ENCODE data around the gene MYBPC2. TPM values are rescaled to one million over a fixed set of nuclear protein-coding genes. Genes with fewer than 3 reads are reported as not detected.

The MYBPC2 gene
- total RNA-seq, 1 experiment from 2014 or later, result 13.8 TPM

DNA sequence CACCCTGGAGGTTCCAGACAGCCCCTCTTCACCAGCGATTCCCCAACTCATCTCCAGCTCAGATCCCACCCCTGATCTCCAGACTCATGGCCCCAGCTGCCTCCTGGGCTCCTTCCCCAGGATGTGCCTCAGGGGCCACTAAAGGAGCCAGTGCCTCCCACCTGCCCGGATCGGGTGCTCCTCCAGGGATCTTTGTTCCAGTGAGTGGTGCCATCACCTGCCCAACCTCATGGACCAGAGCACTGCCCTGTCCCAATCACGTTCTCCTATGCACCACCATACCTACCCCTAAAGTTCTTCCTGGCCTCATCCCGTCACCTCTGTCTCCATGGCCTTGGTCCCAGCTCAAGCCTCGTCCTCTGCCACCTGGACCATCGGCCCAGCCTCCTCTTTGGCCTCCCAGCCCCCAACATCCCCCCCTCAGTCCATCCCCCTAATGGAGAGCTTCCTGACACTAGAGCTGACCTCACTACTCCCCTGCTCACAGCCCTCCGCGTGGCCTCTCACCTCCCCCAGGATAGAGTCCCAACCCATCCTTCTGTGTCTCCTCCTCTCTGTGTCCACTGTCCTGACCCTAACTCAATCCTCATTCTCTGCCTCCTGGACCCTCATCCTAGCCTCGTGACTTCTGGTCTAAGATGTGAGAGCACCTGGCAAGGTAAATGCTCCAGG is 52.7 kb downstream of the MYBPC2 start:
- Histone ChIP-seq H3K4me1 (peaks cover 13% of the 10 kb centered on the region), H3K4me3 (no peak overlapping the region), H3K27me3 (no peaks in the 10 kb centered on the region), H3K36me3 (peaks cover 22% of the 10 kb centered on the region), H3K27ac (no peak overlapping the region), H3K9me3 (replicated peaks) (no peaks in the 10 kb centered on the region)
- DNase-seq, result no peak

DNA sequence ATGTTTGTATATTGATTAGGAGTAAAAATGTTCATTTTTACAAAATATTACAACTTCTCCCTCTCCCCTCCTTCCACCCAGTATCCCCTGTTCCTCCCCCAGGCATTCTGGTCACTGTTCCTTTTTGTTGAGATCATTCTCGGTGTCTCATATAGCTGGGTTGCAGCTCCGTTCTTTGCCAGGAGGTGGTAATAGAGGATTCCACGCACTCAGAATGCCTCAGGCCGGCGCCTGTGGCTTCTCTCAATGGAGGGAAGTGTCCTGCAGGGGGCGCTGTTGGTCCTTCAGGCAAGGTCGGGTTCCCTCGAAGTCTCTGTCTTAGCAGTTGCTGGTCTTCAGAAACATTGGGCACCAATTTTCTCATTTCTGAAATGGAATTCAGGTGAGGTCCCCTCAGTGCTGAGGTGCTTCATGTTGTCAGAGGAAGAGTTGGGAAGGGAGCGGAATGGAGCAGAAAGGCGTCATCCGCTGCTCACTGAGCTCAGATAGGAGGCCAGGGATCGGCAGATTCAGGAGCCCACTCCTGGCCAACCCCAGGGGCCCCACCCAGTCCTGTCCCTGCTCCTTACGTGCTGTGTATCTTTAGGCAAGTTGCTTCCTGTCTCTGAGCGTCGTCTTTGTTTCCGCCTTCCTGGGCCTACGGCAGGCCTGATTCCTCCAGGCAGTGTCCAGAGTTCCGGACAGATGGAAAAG is 54.3 kb downstream of the MYBPC2 start:
- peaks cover 22% of the 10 kb centered on the region for H3K36me3 ChIP-seq
- H3K27ac ChIP-seq, result no peak overlapping the region
- H3K27me3 ChIP-seq, result no peaks in the 10 kb centered on the region
- peak; percentile 81 to 82 for DNase-seq
- no peaks in the 10 kb centered on the region for H3K9me3 ChIP-seq (replicated peaks)
- H3K4me1 ChIP-seq, result peaks cover 25% of the 10 kb centered on the region
- H3K4me3 ChIP-seq, result no peak overlapping the region

DNA sequence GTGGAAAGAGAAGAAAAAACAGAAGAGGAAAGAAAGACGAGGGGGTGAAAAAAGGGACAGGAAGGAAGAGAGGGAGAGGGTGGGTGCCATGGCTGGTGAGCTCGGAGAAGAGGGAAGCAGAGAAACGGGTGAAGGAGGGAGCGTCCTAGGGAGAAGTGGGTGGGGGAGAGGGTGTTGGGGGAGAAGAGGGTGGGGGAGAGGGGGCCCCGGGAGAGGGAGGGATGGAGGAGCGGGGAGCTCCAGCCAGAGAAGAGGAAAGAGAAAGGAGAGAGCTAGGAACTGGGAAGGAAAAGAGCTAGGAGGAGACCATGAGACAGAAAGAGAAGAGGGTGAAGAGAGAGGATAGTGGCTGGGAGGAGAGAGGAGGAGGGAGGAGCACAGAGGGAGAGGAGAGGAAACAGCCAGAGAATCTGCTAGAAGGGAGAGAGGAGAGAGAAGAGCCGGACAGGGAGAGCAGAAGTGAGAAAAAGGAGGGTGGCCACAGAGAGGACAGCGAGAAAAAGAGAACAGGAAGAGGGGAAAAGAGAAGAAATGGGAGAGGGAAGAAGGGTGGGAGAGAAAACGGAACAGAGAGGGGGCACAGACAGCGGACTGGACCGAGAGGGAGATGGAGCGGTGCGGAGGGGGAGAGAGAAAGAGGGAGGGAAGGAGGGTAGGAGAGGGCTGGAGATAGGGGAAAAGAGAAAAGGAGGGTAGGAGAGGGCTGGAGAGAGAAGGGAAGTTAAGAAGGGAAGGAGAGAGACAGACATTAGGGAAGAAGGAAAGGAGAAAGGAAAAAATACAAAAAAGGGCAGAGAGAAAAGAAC is 55.9 kb downstream of the MYBPC2 start:
- Histone ChIP-seq H3K36me3 (peaks cover 22% of the 10 kb centered on the region), H3K27me3 (no peaks in the 10 kb centered on the region), H3K4me1 (peaks cover 28% of the 10 kb centered on the region), H3K4me3 (no peak overlapping the region), H3K9me3 (replicated peaks) (no peaks in the 10 kb centered on the region), H3K27ac (peak overlapping the region; percentile 86)
- no peak for DNase-seq

DNA sequence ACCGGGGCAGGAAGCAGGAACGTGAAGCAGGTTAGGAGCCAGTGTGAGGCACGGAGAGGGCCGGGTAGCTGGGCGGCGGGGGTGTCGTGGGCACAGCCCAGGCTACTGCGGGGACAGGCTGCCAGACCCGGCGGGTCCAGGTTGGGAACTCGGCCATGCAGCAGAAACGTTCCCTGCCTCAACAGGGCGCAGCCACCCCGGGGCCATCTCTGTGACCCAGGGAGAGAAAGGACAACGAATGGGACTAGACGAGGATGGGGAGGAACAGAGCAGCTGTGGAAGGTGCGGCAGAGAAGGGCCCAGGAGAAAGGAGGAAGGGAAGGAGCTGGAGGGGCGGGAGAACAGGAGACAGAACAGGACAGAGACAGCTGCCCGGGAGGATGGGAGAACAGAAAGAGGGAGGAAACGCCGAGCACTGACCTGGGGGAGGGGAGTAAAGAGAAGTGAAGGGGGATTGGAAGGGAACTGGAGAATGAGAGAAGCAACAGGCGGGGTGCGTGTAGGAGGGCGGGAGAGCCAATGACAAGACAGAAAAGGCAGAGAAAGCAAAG is 56.8 kb downstream of the MYBPC2 start:
- Histone ChIP-seq H3K36me3 (peaks cover 22% of the 10 kb centered on the region), H3K4me3 (peak overlapping the region; percentile 28; the same call in 1 of the 2 replicates), H3K9me3 (replicated peaks) (no peaks in the 10 kb centered on the region), H3K27ac (peak overlapping the region; percentile 86), H3K4me1 (peaks cover 28% of the 10 kb centered on the region), H3K27me3 (no peaks in the 10 kb centered on the region)
- peak; percentile 95 to 98 for DNase-seq

DNA sequence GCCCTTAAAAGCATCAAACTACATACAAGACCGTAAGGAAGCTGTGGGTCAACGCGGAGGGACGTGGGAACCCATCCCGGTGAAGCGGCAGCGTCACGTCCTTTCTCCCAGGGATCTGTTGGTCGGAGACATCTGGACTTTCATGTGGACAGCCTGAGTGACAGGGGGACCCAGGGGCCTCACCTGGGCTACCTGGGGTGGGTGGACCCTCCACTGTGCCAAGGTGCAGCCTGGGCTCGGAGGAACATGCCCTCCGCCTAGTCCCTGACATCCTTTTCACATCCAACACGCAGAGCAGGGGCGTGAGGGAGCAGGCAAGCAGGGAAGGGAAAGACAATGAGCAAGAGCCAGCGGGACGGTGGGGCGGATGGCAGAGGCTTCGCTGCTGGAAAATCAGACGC is 57.7 kb downstream of the MYBPC2 start:
- Histone ChIP-seq H3K4me1 (peaks cover 28% of the 10 kb centered on the region), H3K36me3 (peaks cover 22% of the 10 kb centered on the region), H3K27me3 (no peaks in the 10 kb centered on the region), H3K4me3 (peak overlapping the region; percentile 44), H3K27ac (peak overlapping the region; percentile 86), H3K9me3 (replicated peaks) (no peaks in the 10 kb centered on the region)
- DNase-seq, result peak; percentile 42 to 51

DNA sequence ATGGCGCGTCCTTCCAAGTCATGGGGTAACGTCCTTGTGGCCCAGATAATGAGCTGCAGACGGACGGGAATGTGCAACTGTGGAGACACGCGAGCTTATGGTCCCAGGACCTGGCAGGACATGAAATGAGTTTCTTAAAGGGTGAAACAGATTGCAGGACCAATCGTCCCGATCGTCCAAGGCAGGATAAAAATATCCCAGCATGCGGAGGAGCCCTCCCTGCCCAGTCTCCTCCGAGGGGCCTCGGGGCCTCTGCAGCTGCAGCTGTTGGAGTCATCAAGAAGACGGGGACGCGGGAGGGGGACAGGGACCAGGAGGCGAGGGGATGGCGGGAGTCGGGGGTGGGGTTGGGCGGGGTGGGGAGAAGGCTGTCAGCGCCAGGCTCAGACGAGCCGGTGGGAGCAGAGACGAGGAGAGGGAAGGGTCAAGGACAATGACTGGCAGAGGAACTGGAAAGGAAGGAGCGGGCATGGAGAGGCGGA is 58.3 kb downstream of the MYBPC2 start:
- peak; percentile 95 to 97 for DNase-seq
- peaks cover 29% of the 10 kb centered on the region for H3K4me1 ChIP-seq
- no peaks in the 10 kb centered on the region for H3K9me3 ChIP-seq (replicated peaks)
- H3K27me3 ChIP-seq, result no peaks in the 10 kb centered on the region
- peak overlapping the region; percentile 86 for H3K27ac ChIP-seq
- peaks cover 19% of the 10 kb centered on the region for H3K36me3 ChIP-seq
- peak overlapping the region; percentile 44 for H3K4me3 ChIP-seq

DNA sequence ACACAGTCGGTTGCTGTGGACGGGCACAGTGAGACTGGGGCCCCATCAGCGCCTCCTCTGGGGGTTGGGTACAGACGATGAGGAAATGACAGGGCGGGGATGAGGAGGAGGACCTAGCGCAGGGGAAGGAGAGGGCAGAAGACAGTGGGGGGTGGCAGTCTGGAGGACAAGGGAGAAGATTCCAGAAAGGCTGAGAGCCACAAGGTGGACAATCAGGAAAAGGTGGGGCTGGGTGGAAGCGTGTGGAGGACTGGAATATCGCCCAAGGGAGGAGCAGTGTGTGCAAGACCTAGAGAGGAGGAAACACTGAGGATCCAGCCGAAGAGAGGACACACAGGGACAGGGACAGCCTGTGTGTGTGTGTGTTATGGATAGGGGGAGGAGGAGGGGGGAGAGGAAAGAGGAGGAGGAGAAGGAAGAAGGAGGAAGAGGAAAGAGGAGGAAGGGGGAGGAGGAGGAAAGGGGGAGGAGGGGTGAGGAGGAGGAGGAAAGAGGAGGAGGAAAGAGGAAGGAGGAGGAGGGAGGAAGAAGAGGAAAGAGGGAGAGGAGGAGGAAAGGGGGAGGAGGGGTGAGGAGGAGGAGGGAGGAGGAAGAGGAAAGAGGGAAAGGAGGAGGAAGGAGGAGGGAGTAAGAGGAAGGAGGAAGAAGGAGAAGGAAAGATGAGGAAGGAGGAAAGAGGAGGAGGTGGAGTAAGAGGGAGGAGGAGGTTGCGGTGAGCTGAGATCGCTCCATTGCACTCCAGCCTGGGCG is 59.8 kb downstream of the MYBPC2 start:
- Histone ChIP-seq H3K4me1 (peaks cover 34% of the 10 kb centered on the region), H3K27ac (no peak overlapping the region), H3K36me3 (peaks cover 4% of the 10 kb centered on the region), H3K9me3 (replicated peaks) (no peaks in the 10 kb centered on the region), H3K27me3 (no peaks in the 10 kb centered on the region), H3K4me3 (no peak overlapping the region)
- DNase-seq, result peak in 1 of 2 experiments; percentile 46

DNA sequence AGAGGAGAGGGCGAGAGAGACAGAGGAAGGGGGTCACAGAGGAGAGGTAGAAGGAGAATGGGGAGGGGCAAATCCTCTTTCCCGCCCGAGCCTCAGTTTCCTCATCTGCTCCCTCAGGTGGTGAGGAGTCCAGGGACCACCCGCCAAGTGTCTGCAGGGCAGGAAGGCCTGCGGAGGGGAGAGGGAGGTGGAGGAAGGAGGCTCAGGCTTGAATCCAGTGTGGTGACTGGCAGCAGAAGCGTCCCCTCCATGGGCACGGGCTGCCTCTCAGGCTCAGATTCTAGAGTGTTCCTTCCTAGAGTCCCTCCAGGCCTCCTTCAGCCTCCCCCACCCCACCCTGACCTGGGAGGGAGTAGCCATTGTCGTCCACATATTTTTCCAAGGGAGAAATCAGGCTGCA is 60.5 kb downstream of the MYBPC2 start:
- Histone ChIP-seq H3K9me3 (replicated peaks) (no peaks in the 10 kb centered on the region), H3K4me1 (peaks cover 34% of the 10 kb centered on the region), H3K27ac (no peak overlapping the region), H3K27me3 (no peaks in the 10 kb centered on the region), H3K4me3 (no peak overlapping the region), H3K36me3 (no peaks in the 10 kb centered on the region)
- no peak for DNase-seq

DNA sequence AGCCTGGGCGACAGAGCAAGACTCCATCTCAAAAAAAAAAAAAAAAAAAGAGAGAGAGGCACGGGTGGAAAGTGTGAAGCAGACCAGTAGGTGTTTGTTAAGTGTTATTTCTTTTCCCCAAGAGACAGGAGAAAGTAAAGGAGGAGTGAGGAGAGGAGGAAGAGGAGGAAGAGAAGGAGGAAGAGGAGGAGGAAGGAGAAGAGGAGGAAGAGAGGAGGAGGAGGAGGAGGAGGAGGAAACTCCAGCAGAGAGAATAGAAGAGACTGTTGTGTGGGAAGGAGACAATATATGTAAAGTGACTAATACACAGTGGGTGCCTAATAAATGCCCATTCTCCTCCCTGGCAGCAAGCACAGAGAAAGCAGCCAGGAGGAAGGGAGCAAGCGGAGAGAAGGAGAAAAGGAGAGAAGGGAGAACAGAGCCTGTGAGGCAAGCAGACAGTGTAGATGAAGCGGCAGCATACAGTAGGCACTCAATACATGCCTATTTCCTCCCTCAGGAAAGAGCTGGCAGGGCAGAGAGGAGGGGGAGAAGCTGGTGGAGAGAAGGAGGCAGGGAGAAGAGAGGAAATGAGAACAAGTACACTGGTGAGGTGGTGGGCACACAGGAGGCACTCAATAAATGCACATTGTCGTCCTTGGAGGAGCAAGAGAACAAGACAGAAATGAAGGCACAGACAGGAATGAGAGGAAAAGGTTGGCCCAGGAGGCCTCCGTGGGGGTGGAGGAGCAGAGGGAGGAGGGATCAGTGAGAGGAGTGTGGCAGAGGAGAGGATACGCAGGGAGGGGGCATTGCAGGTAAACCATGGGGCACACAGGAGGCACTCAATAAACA is 61.7 kb downstream of the MYBPC2 start:
- H3K27me3 ChIP-seq, result no peaks in the 10 kb centered on the region
- no peak overlapping the region for H3K27ac ChIP-seq
- peaks cover 29% of the 10 kb centered on the region for H3K4me1 ChIP-seq
- no peaks in the 10 kb centered on the region for H3K36me3 ChIP-seq
- H3K9me3 ChIP-seq (replicated peaks), result no peaks in the 10 kb centered on the region
- no peak for DNase-seq
- H3K4me3 ChIP-seq, result no peak overlapping the region

DNA sequence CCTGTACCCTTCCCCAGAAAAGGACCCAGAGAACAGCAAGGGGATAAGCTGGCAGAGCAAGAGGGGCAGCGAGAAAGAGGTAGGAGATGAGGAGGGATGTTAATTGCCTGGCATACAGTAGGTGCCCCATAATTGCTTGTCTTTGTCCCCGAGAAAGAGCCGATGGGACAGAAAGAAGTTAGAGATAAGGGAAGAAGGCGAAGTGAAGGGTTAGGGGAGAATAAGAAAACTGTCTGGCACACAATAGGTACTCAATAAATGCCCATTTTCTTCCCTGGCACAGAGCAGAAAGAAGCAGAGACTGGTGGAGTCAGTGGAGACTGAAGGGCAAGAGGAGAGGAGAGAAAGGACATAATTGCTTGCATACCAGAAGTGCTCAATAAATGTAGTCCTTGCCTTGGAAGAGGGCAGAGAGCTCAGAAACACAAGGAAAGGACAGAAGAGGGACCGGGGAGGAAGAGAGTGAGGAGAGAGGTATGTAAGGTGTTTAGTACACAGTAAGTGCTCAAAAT is 62.4 kb downstream of the MYBPC2 start:
- Histone ChIP-seq H3K9me3 (replicated peaks) (no peaks in the 10 kb centered on the region), H3K27me3 (no peaks in the 10 kb centered on the region)
- no peak for DNase-seq

DNA sequence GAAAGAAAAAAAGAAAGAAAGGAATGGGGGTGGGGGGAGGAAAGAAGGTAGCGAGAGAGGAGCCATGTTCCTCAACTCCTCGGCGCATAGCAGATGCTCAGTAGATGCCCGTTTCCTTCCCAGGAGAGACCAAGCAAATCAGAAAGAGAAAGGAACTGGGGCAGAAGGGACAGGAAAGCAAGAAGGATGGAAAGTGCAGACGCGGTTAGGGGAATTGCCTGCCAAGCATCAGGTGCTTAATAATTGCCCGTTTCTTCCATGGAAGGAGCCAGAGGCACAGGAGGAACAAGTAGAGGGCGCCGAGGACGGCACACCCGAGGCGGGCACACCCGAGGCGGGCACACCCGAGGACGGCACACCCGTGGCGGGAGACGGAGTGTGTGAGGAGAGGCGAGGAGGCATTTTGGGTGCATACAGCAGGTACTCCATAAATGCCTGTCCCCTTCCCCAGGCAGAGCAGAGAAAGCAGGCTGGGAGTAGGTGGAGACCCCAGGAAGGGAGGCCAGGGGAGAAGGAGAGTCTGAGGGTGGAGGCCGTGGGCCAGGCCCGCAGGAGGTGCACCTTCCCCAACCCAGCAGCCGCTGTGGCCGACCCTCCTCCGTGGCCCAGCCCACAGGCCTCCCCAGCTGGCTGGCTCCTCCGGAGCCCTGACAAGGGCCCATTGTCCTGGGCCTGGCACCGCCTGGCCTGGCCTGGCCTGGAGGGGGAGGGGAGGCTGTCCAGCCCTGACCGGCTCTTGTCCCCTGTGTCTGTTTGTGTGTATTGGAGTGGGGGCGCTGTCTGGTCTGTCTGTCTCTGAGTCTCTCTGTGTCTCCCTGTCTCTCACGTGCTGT is 63.7 kb downstream of the MYBPC2 start:
- H3K27me3 ChIP-seq, result no peaks in the 10 kb centered on the region
- peak; percentile 90 to 93 for DNase-seq
- peak overlapping the region; percentile 52 for H3K27ac ChIP-seq
- H3K9me3 ChIP-seq (replicated peaks), result no peaks in the 10 kb centered on the region
- peak overlapping the region; percentile 69 for H3K4me3 ChIP-seq
- H3K4me1 ChIP-seq, result peaks cover 21% of the 10 kb centered on the region
- H3K36me3 ChIP-seq, result no peaks in the 10 kb centered on the region

More for the DNA sequence above, 62.4 kb downstream of the MYBPC2 start:
- H3K27ac ChIP-seq, result no peak overlapping the region
- peaks cover 24% of the 10 kb centered on the region for H3K4me1 ChIP-seq
- no peak overlapping the region for H3K4me3 ChIP-seq
- H3K36me3 ChIP-seq, result no peaks in the 10 kb centered on the region

DNA sequence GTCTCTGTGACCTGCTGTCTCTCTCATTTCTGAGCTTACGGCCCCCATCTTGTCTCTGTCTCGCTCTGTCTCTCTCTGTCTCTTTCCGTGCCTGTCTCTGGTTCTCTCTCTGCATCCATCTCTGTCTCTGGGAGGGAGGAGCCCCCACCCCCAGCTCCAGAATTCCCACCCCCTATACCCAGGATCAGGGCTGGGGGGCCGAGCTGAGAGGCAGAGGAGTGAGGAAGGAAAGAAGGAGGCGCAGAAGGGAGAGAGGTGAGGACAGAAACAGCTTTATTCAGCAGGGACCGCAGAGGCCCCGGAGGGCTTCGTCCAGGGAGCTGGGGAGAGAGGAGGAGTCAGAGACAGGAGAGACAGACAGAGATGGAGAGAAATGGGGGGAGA is 64.3 kb downstream of the MYBPC2 start:
- DNase-seq, result peak in 1 of 2 experiments; percentile 58
- peak overlapping the region; percentile 52 for H3K27ac ChIP-seq
- no peaks in the 10 kb centered on the region for H3K27me3 ChIP-seq
- no peaks in the 10 kb centered on the region for H3K36me3 ChIP-seq
- no peaks in the 10 kb centered on the region for H3K9me3 ChIP-seq (replicated peaks)
- peak overlapping the region; percentile 69 for H3K4me3 ChIP-seq
- peaks cover 21% of the 10 kb centered on the region for H3K4me1 ChIP-seq

Data from SJCRH30 (cell line).